Stimulated activated CD4-positive, alpha-beta T cell treated with anti-CD3 and anti-CD28 coated beads, TNF-alpha, amount 100 ng/mL, for 48 hours (primary cell): ENCODE measurements around the gene PFDN4.

Experiments used
- DNase-seq, 3 donors: peaks; one replicate each; pipeline ENCODE4 v3.0.0-alpha.2; 2020; ENCODE audit warnings: low read depth in 3 of 3

The PFDN4 gene

GRCh38 chr20:54173653-54174456 is 34.0 kb upstream of the PFDN4 start, which contains the start of gene CYP24A1:
CYP24A1 (minus strand) TSS chr20:54173986; CDS start chr20:54173579, 407 bp downstream.
- DNase-seq = no peak

- no peak for DNase-seq
Measured at GRCh38 chr20:54174457-54175175, 33.3 kb upstream of the PFDN4 start.

- no peak for DNase-seq
Measured at GRCh38 chr20:54176610-54177009, 31.3 kb upstream of the PFDN4 start.

- DNase-seq = no peak
Measured at GRCh38 chr20:54177378-54177777, 30.5 kb upstream of the PFDN4 start.

GRCh38 chr20:54178256-54178655 is 29.6 kb upstream of the PFDN4 start:
- no peak for DNase-seq

- no peak for DNase-seq
Measured at GRCh38 chr20:54179946-54180345, 27.9 kb upstream of the PFDN4 start.

GRCh38 chr20:54180931-54181330 is 27.0 kb upstream of the PFDN4 start:
- DNase-seq = no peak

- DNase-seq = no peak
Measured at GRCh38 chr20:54184071-54184470, 23.8 kb upstream of the PFDN4 start.

GRCh38 chr20:54184904-54185626 is 22.8 kb upstream of the PFDN4 start:
- no peak for DNase-seq

- DNase-seq = no peak
Measured at GRCh38 chr20:54188132-54188849, 19.6 kb upstream of the PFDN4 start.

GRCh38 chr20:54189630-54190029 is 18.3 kb upstream of the PFDN4 start:
- no peak for DNase-seq

GRCh38 chr20:54190217-54190616 is 17.7 kb upstream of the PFDN4 start:
- no peak for DNase-seq

- DNase-seq = no peak
Measured at GRCh38 chr20:54193817-54194216, 14.1 kb upstream of the PFDN4 start.

GRCh38 chr20:54194724-54195438 is 13.0 kb upstream of the PFDN4 start:
- no peak for DNase-seq

GRCh38 chr20:54195483-54196472 is 12.1 kb upstream of the PFDN4 start:
- DNase-seq = no peak

GRCh38 chr20:54197621-54198604 is 10.0 kb upstream of the PFDN4 start:
- DNase-seq = no peak

- DNase-seq = no peak
Measured at GRCh38 chr20:54199283-54199682, 8.6 kb upstream of the PFDN4 start.

GRCh38 chr20:54199721-54200176 is 8.1 kb upstream of the PFDN4 start:
- DNase-seq = peak; percentile 41 to 52 (median 42)
